Stomach (tissue), 4 donors: ENCODE measurements around the gene ARHGAP10.

ENCODE experiments used
- POLR2A ChIP-seq, 4 donors: fragments of 450-650 bp; IDR thresholded peaks; one replicate each; pipeline ENCODE4 v1.6.1; 2016; ENCODE audit warnings: antibody characterized with exemption in 4 of 4, control low read depth in 2 of 4, mild to moderate bottlenecking in 1 of 4, moderate library complexity in 1 of 4
- POLR2AphosphoS5 ChIP-seq, 3 donors: sonication (generic); formaldehyde crosslinking; IDR thresholded peaks; one replicate each; pipeline ENCODE4 v1.6.1; 2016; ENCODE audit warnings: antibody characterized with exemption in 3 of 3
- TF ChIP-seq, protein P1 (sequence below), 7 experiments: fragments of 450-650 bp in 4 of 7; fragments of 200-600 bp in 3 of 7; sonication (generic) in 3 of 7; IDR thresholded peaks; one replicate each; pipeline ENCODE4 v1.5.1; 2016 to 2019; ENCODE audit warnings: antibody characterized with exemption in 7 of 7, control low read depth in 2 of 7, mild to moderate bottlenecking in 1 of 7

DNA sequence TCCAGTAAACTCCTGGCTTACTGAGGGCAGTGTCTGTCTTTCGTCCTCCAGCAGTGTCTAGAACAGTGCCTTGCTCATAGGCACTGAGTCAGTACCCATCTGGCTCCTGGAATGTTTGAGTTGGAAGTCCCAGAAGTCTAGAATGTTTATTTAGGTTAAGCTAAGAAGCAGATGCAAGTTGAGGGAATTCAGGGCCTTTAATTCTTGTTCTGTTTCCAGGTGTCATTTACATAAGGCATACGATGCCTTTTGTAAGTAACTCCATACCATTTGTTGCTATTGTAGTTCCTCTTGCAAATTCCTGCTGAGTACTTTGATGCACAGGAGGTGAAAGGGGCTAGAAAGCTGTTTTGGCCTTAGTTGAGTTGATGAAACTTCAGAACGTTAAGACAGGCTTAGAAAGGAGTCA, 22.2 kb downstream of the ARHGAP10 start:
- TF ChIP-seq, protein P1, sequence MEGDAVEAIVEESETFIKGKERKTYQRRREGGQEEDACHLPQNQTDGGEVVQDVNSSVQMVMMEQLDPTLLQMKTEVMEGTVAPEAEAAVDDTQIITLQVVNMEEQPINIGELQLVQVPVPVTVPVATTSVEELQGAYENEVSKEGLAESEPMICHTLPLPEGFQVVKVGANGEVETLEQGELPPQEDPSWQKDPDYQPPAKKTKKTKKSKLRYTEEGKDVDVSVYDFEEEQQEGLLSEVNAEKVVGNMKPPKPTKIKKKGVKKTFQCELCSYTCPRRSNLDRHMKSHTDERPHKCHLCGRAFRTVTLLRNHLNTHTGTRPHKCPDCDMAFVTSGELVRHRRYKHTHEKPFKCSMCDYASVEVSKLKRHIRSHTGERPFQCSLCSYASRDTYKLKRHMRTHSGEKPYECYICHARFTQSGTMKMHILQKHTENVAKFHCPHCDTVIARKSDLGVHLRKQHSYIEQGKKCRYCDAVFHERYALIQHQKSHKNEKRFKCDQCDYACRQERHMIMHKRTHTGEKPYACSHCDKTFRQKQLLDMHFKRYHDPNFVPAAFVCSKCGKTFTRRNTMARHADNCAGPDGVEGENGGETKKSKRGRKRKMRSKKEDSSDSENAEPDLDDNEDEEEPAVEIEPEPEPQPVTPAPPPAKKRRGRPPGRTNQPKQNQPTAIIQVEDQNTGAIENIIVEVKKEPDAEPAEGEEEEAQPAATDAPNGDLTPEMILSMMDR (IDR thresholded peaks at IDR 0.05): no peak
- TF ChIP-seq POLR2A (IDR thresholded peaks at IDR 0.05) (no peak), POLR2AphosphoS5 (IDR thresholded peaks at IDR 0.05) (peak in 2 of 3 donors; percentile 40 to 83)
